Right lobe of liver (tissue), 6 donors: ENCODE results near the gene WNK2. TPM values are rescaled to one million over a fixed set of nuclear protein-coding genes. Genes with fewer than 3 reads are reported as not detected.
A peak's percentile ranks its signal among the peaks of the same experiment; 100 is the strongest.

Experiments used
- ATAC-seq, 4 donors: fragments of 200-7000 bp; cut with Tn5 transposase; one replicate each; pipeline ENCODE4 v1.9.1; 2020; ENCODE audit warnings: mild to moderate bottlenecking in 4 of 4, moderate library complexity in 4 of 4
- DNase-seq, 3 donors: peaks; one replicate each; pipeline ENCODE4 v3.0.0-alpha.2; 2020
- H3K27ac ChIP-seq, 3 donors: fragments of 200-600 bp; one replicate each; pipeline ENCODE4 v1.8.0; 2022
- H3K27me3 ChIP-seq, 2 donors: fragments of 200-600 bp; one replicate each; pipeline ENCODE4 v1.8.0; 2022
- H3K36me3 ChIP-seq, 4 donors: fragments of 200-600 bp; sonication (generic) in 1 of 4; one replicate each; pipeline versions ENCODE4 v1.5.1 to v1.8.0; 2017 to 2022; ENCODE audit warnings: control low read depth in 1 of 4
- H3K4me1 ChIP-seq, 4 donors: fragments of 200-600 bp; sonication (generic) in 1 of 4; one replicate each; pipeline versions ENCODE4 v1.5.1 to v1.8.0; 2017 to 2022; ENCODE audit warnings: control low read depth in 1 of 4
- H3K4me3 ChIP-seq, 3 donors: fragments of 200-600 bp; one replicate each; pipeline ENCODE4 v1.8.0; 2022
- H3K9me3 ChIP-seq, 4 donors: fragments of 200-600 bp; sonication (generic) in 1 of 4; one replicate each; pipeline versions ENCODE4 v1.5.1 to v1.8.0; 2017 to 2022; ENCODE audit warnings: control low read depth in 1 of 4
- CTCF ChIP-seq, 4 donors: fragments of 200-600 bp in 3 of 4; fragments of 450-650 bp in 1 of 4; IDR thresholded peaks; one replicate each; pipeline versions ENCODE4 v1.5.1 to v1.8.0; 2016 to 2022; ENCODE audit warnings: antibody characterized with exemption in 4 of 4, mild to moderate bottlenecking in 2 of 4
- POLR2A ChIP-seq: fragments of 450-650 bp; IDR thresholded peaks from one replicate; pipeline ENCODE4 v1.6.1; 2017; ENCODE audit warnings: antibody characterized with exemption, mild to moderate bottlenecking
- WGBS: methylation state at CpG from one replicate; pipeline ENCODE4 v1.1.6; 2018; ENCODE audit warnings: low coverage, low lambda C conversion rate; ENCODE audit not compliant: insufficient coverage; ENCODE audit errors: missing lambda C conversion rate; 5-methylcytosine and 5-hydroxymethylcytosine counted together
- intact Hi-C, 2 donors: fragments of 100-400 bp; cut with DNase I; formaldehyde crosslinking; loops; one replicate each; pipeline versions ENCODE4 v1.11.2 to v1.14.1; 2022
- total RNA-seq, 6 experiments: library from RNA; depleted of rRNA in 2 of 6; stranded (reverse); fragments of >200 nt in 2 of 6; fragmentation: NEBNext Ultra II Directional in 3 of 6; extraction: Animal tissue kit (Norgen Biotek cat#: 25700) in 3 of 6; gene quantifications; one replicate each; pipeline versions ENCODE4 v1.1.0 to v1.2.4, GENCODE V29; 2016 to 2023
- donor health status: DM: no; HTN: yes; CAD: no.
- donor health status: DM: no; HTN: no; CAD: no.
- donor health status: DM: no; HTN: no; CAD: no.
- donor health status: DM: no; HTN: yes; CAD: no.
- donor health status: DM: no; HTN: yes; CAD: no.

Gene WNK2
- total RNA-seq, 6 experiments from 2014 or later: 0.43 to 3.6 (median 1.3) TPM

- Histone ChIP-seq H3K9me3 (no peaks in the 10 kb centered on the region), H3K36me3 (no peaks in the 10 kb centered on the region), H3K4me1 (no peaks in the 10 kb centered on the region), H3K27me3 (no peaks in the 10 kb centered on the region), H3K27ac (no peak overlapping the region), H3K4me3 (no peak overlapping the region)
- 66% methylated on average over 2 of the region's 2 CpGs for WGBS
- ATAC-seq (no peak), DNase-seq (no peak)
- intact Hi-C loops: loop anchor here in 1 of 2 donors (5.0 kb wide), 2 partner anchors 53 to 133 kb away; no protein-coding TSS in a partner anchor
- TF ChIP-seq CTCF (IDR thresholded peaks at IDR 0.05) (no peak), POLR2A (no peak)
These were observed 111.6 kb downstream of the WNK2 start for GRCh38 chr9:93295456-93296076.

GRCh38 chr9:93296889-93297480, 113.0 kb downstream of the WNK2 start:
- Histone ChIP-seq H3K27me3 (no peaks in the 10 kb centered on the region), H3K27ac (no peak overlapping the region), H3K9me3 (no peaks in the 10 kb centered on the region), H3K4me3 (no peak overlapping the region), H3K36me3 (no peaks in the 10 kb centered on the region), H3K4me1 (no peaks in the 10 kb centered on the region)
- 40% methylated on average over 16 of the region's 17 CpGs for WGBS
- no peak for TF ChIP-seq POLR2A
- TF ChIP-seq CTCF (IDR thresholded peaks at IDR 0.05): no peak
- DNase-seq: no peak
- no peak for ATAC-seq
- intact Hi-C loops: loop anchor here in 1 of 2 donors (5.0 kb wide), 2 partner anchors 55 to 135 kb away; no protein-coding TSS in a partner anchor

GRCh38 chr9:93297659-93298497, 113.9 kb downstream of the WNK2 start:
- no peaks in the 10 kb centered on the region for H3K9me3 ChIP-seq
- no peaks in the 10 kb centered on the region for H3K36me3 ChIP-seq
- intact Hi-C loops: loop anchor here in 1 of 2 donors (5.0 kb wide), 2 partner anchors 56 to 136 kb away; no protein-coding TSS in a partner anchor
- TF ChIP-seq CTCF (IDR thresholded peaks at IDR 0.05): no peak
- TF ChIP-seq POLR2A: no peak
- DNase-seq: no peak
- H3K4me1 ChIP-seq: no peaks in the 10 kb centered on the region
- no peak overlapping the region for H3K4me3 ChIP-seq
- ATAC-seq: no peak
- H3K27me3 ChIP-seq: no peaks in the 10 kb centered on the region
- H3K27ac ChIP-seq: no peak overlapping the region
- WGBS: 63% methylated on average over 6 of the region's 33 CpGs

GRCh38 chr9:93298498-93299417, 114.8 kb downstream of the WNK2 start:
- DNase-seq (no peak), ATAC-seq (peak in 1 of 4 donors; percentile 23)
- H3K4me3 ChIP-seq: no peak overlapping the region
- H3K27ac ChIP-seq: no peak overlapping the region
- no peaks in the 10 kb centered on the region for H3K36me3 ChIP-seq
- no peaks in the 10 kb centered on the region for H3K9me3 ChIP-seq
- no peaks in the 10 kb centered on the region for H3K27me3 ChIP-seq
- no peaks in the 10 kb centered on the region for H3K4me1 ChIP-seq
- intact Hi-C loops: loop anchor here in 1 of 2 donors (5.0 kb wide), 2 partner anchors 56 to 136 kb away; no protein-coding TSS in a partner anchor
- TF ChIP-seq CTCF (IDR thresholded peaks at IDR 0.05): no peak
- TF ChIP-seq POLR2A: no peak
- 53% methylated on average over 11 of the region's 26 CpGs for WGBS
